ENCODE results near the gene VENTX. TPM values are rescaled to one million over a fixed set of nuclear protein-coding genes. Genes with fewer than 3 reads are reported as not detected.

Gene VENTX
- total and polyA plus RNA-seq, 3 experiments from 2014 or later: not detected

DNA sequence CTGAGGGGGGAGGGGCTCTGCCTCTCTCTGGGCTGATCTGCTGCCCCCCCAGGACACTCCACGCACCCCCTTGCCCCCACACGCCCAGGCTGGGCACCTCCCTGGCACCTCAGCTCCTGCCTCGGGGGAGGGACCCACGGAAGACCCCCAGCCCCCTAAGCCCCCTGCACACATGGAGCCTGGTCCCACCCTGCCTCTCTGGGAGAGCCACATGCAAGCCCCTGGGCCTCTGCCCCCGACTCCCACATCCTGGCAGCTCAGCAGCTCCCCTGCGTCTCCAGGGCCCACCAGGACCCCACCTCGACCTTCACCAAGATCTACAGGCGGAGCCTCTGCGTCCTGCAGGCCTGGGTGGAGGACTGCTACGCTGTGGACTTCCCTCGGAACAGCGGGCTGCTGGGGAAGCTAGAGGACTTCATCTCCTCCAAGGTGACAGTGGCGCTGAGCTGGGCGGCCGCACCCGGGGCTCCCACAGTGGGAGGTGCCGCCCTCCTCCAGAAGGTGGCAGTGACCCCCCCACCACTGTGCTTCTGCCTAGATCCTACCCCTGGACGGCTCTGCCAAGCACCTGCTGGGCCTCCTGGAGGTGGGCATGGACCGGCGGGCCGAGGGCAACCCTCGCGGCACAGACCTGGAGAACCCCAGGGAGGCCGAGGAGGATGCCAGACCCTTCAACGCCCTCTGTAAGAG, 26.4 kb upstream of the VENTX start:
- CTCF ChIA-PET: no interaction called here
- H3K9me3 Mint-ChIP-seq: no peaks in the 10 kb centered on the region

GRCh38 chr10:133211959-133212852, 25.4 kb upstream of the VENTX start:
- no peak overlapping the region for H3K27ac Mint-ChIP-seq

More for the DNA sequence above, 26.4 kb upstream of the VENTX start:
- H3K27me3 ChIP-seq (ENCODE audit: insufficient read depth, low read length, poor library complexity, severe bottlenecking): no peaks in the 10 kb centered on the region
- Mint-ChIP-seq H3K27ac (no peak overlapping the region), H3K27me3 (peaks cover 2 to 3% of the 10 kb centered on the region in 2 donors), H3K36me3 (no peaks in the 10 kb centered on the region), H3K4me1 (peaks cover 0 to 5% (median 0%) of the 10 kb centered on the region in 3 donors), H3K4me3 (no peak overlapping the region)
- H3K4me1 ChIP-seq (ENCODE audit: insufficient read depth, low read length): no peaks in the 10 kb centered on the region
- no peak for DNase-seq
- H3K4me3 ChIP-seq (ENCODE audit: low read length): no peak overlapping the region
- no peak overlapping the region for H3K27ac ChIP-seq (ENCODE audit: low read depth, low read length)
- POLR2A ChIA-PET: no interaction called here
- no peaks in the 10 kb centered on the region for H3K9me3 ChIP-seq (ENCODE audit: low read length)
- no peaks in the 10 kb centered on the region for H3K36me3 ChIP-seq (ENCODE audit: insufficient read depth, low read length)

GRCh38 chr10:133212853-133213494, 24.7 kb upstream of the VENTX start:
- H3K4me3 ChIP-seq (ENCODE audit: low read length): no peak overlapping the region
- Mint-ChIP-seq H3K4me1 (peaks cover 0 to 5% (median 0%) of the 10 kb centered on the region in 3 donors), H3K4me3 (no peak overlapping the region), H3K36me3 (no peaks in the 10 kb centered on the region), H3K9me3 (no peaks in the 10 kb centered on the region), H3K27ac (no peak overlapping the region), H3K27me3 (peaks cover 5 to 7% of the 10 kb centered on the region in 2 donors)
- POLR2A ChIA-PET: no interaction called here
- H3K27me3 ChIP-seq (ENCODE audit: insufficient read depth, low read length, poor library complexity, severe bottlenecking): no peaks in the 10 kb centered on the region
- H3K9me3 ChIP-seq (ENCODE audit: low read length): no peaks in the 10 kb centered on the region
- H3K4me1 ChIP-seq (ENCODE audit: insufficient read depth, low read length): no peaks in the 10 kb centered on the region
- no peak for DNase-seq
- H3K36me3 ChIP-seq (ENCODE audit: insufficient read depth, low read length): no peaks in the 10 kb centered on the region
- CTCF ChIA-PET: no interaction called here
- no peak overlapping the region for H3K27ac ChIP-seq (ENCODE audit: low read depth, low read length)

More at GRCh38 chr10:133211959-133212852, 25.4 kb upstream of the VENTX start:
- H3K27ac ChIP-seq (ENCODE audit: low read depth, low read length): no peak overlapping the region
- no peak for DNase-seq
- no peak overlapping the region for H3K4me3 ChIP-seq (ENCODE audit: low read length)
- Mint-ChIP-seq H3K27me3 (peaks cover 5 to 7% of the 10 kb centered on the region in 2 donors), H3K4me3 (no peak overlapping the region), H3K36me3 (no peaks in the 10 kb centered on the region), H3K4me1 (peaks cover 0 to 5% (median 0%) of the 10 kb centered on the region in 3 donors), H3K9me3 (no peaks in the 10 kb centered on the region)
- POLR2A ChIA-PET: no interaction called here
- H3K9me3 ChIP-seq (ENCODE audit: low read length): no peaks in the 10 kb centered on the region
- CTCF ChIA-PET: no interaction called here
- no peaks in the 10 kb centered on the region for H3K36me3 ChIP-seq (ENCODE audit: insufficient read depth, low read length)
- H3K4me1 ChIP-seq (ENCODE audit: insufficient read depth, low read length): no peaks in the 10 kb centered on the region
- H3K27me3 ChIP-seq (ENCODE audit: insufficient read depth, low read length, poor library complexity, severe bottlenecking): no peaks in the 10 kb centered on the region

GRCh38 chr10:133213641-133214467, 23.8 kb upstream of the VENTX start:
- no peak for DNase-seq
- POLR2A ChIA-PET: no interaction called here
- no peaks in the 10 kb centered on the region for H3K9me3 ChIP-seq (ENCODE audit: low read length)
- H3K27me3 Mint-ChIP-seq: peaks cover 5 to 10% of the 10 kb centered on the region in 2 donors
- no peak overlapping the region for H3K4me3 Mint-ChIP-seq
- CTCF ChIA-PET: no interaction called here
- H3K27ac ChIP-seq (ENCODE audit: low read depth, low read length): no peak overlapping the region
- H3K4me1 ChIP-seq (ENCODE audit: insufficient read depth, low read length): no peaks in the 10 kb centered on the region
- no peaks in the 10 kb centered on the region for H3K36me3 Mint-ChIP-seq
- no peaks in the 10 kb centered on the region for H3K36me3 ChIP-seq (ENCODE audit: insufficient read depth, low read length)
- H3K27ac Mint-ChIP-seq: no peak overlapping the region
- no peaks in the 10 kb centered on the region for H3K9me3 Mint-ChIP-seq
- no peaks in the 10 kb centered on the region for H3K27me3 ChIP-seq (ENCODE audit: insufficient read depth, low read length, poor library complexity, severe bottlenecking)
- H3K4me1 Mint-ChIP-seq: peaks cover 0 to 5% (median 0%) of the 10 kb centered on the region in 3 donors
- no peak overlapping the region for H3K4me3 ChIP-seq (ENCODE audit: low read length)

DNA sequence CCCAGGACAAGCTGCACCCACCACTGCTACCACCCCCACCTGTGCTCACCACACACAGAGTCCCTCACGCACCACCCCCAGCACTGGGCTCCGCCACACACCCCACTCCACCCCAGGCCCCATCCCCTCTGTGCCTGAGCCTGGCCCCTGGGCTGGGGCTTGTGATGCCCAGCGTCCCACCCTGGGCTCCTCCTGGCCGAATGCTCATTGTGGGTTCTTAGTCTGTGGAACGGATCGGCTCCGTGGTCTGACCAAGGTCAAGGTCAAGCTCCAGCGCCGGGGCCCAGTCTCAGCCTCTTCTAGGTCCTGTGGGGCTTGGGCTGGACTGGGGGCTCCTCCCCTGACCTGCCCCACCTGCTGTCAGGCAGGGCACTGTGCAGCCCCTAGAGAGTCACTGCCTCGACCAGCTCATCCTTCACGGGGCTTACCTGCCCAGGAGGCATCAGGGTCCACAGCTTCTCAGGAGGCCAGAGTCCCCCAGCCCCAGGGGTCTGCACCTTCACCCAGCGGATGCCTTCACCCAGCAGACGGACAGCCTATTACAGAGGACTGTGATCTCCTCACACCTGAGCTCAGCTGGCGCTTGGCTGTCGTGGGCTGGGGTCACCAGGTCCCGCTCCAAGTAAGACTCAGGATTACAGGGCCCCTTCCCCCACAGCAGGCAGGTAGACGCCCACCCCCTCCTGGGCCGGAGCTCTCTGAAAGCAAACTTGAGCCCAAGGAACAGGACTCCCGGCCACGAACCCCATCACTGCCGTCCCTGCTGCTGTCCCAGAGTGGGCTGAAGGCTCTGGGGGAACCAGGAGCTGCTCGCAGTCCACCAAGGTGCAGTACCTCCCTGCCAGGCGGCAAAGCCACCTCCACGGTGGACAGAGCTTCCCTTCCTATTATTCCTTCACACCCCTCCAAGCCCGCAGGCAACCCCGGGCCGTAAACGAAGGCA, 22.9 kb upstream of the VENTX start:
- H3K4me1 ChIP-seq (ENCODE audit: insufficient read depth, low read length): no peaks in the 10 kb centered on the region
- no peaks in the 10 kb centered on the region for H3K36me3 Mint-ChIP-seq
- H3K27ac Mint-ChIP-seq: peak overlapping the region in 1 of 8 donors; percentile 38
- no peaks in the 10 kb centered on the region for H3K9me3 ChIP-seq (ENCODE audit: low read length)
- H3K27me3 Mint-ChIP-seq: peaks cover 6 to 10% of the 10 kb centered on the region in 2 donors
- DNase-seq: no peak
- H3K27me3 ChIP-seq (ENCODE audit: insufficient read depth, low read length, poor library complexity, severe bottlenecking): no peaks in the 10 kb centered on the region
- no peak overlapping the region for H3K4me3 Mint-ChIP-seq
- H3K9me3 Mint-ChIP-seq: no peaks in the 10 kb centered on the region
- H3K4me3 ChIP-seq (ENCODE audit: low read length): no peak overlapping the region
- H3K36me3 ChIP-seq (ENCODE audit: insufficient read depth, low read length): no peaks in the 10 kb centered on the region
- no peak overlapping the region for H3K27ac ChIP-seq (ENCODE audit: low read depth, low read length)
- POLR2A ChIA-PET: no interaction called here
- CTCF ChIA-PET: no interaction called here
- H3K4me1 Mint-ChIP-seq: peaks cover 0 to 5% (median 0%) of the 10 kb centered on the region in 3 donors

DNA sequence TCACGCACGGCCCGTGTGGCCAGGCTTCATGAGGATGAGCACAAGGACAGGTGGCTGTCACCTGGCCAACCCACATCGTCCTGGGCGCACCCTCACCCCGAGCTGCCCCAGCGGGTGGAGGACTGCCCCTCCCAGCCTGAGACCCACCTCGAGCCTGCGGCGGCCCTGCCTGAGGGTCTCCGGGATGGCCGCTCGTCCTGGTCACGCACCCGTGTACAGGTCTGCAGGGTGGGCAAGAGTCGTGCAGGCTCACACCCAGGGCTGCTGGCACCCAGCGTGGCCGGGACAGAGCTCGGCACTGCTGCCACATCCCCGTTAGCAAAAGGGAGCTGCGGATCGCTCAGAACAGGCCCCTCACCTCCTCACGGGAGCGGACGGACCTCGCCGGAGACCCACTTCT, 22.1 kb upstream of the VENTX start:
- Mint-ChIP-seq H3K9me3 (no peaks in the 10 kb centered on the region), H3K27ac (no peak overlapping the region), H3K27me3 (peaks cover 6 to 10% of the 10 kb centered on the region in 2 donors), H3K4me3 (no peak overlapping the region), H3K36me3 (no peaks in the 10 kb centered on the region), H3K4me1 (peaks cover 0 to under 1% (median 0%) of the 10 kb centered on the region in 3 donors)
- Histone ChIP-seq H3K36me3 (ENCODE audit: insufficient read depth, low read length) (no peaks in the 10 kb centered on the region), H3K4me3 (ENCODE audit: low read length) (no peak overlapping the region), H3K4me1 (ENCODE audit: insufficient read depth, low read length) (no peaks in the 10 kb centered on the region), H3K27me3 (ENCODE audit: insufficient read depth, low read length, poor library complexity, severe bottlenecking) (no peaks in the 10 kb centered on the region), H3K27ac (ENCODE audit: low read depth, low read length) (no peak overlapping the region), H3K9me3 (ENCODE audit: low read length) (no peaks in the 10 kb centered on the region)
- ChIA-PET POLR2A (no interaction called here), CTCF (no interaction called here)
- no peak for DNase-seq

- POLR2A ChIA-PET: no interaction called here
- no peak overlapping the region for H3K27ac ChIP-seq (ENCODE audit: low read depth, low read length)
- Mint-ChIP-seq H3K27ac (no peak overlapping the region), H3K27me3 (peaks cover 6 to 17% of the 10 kb centered on the region in 2 donors), H3K36me3 (no peaks in the 10 kb centered on the region), H3K9me3 (no peaks in the 10 kb centered on the region), H3K4me1 (no peaks in the 10 kb centered on the region), H3K4me3 (no peak overlapping the region)
- no peaks in the 10 kb centered on the region for H3K9me3 ChIP-seq (ENCODE audit: low read length)
- DNase-seq: no peak
- H3K4me1 ChIP-seq (ENCODE audit: insufficient read depth, low read length): no peaks in the 10 kb centered on the region
- H3K27me3 ChIP-seq (ENCODE audit: insufficient read depth, low read length, poor library complexity, severe bottlenecking): no peaks in the 10 kb centered on the region
- H3K4me3 ChIP-seq (ENCODE audit: low read length): no peak overlapping the region
- no peaks in the 10 kb centered on the region for H3K36me3 ChIP-seq (ENCODE audit: insufficient read depth, low read length)
- CTCF ChIA-PET: no interaction called here
Observed at GRCh38 chr10:133216776-133217175, 20.9 kb upstream of the VENTX start.

All from CD8-positive, alpha-beta memory T cell (primary cell).